ENCODE measurements around the gene DACH1.

DACH1 gene

DNA sequence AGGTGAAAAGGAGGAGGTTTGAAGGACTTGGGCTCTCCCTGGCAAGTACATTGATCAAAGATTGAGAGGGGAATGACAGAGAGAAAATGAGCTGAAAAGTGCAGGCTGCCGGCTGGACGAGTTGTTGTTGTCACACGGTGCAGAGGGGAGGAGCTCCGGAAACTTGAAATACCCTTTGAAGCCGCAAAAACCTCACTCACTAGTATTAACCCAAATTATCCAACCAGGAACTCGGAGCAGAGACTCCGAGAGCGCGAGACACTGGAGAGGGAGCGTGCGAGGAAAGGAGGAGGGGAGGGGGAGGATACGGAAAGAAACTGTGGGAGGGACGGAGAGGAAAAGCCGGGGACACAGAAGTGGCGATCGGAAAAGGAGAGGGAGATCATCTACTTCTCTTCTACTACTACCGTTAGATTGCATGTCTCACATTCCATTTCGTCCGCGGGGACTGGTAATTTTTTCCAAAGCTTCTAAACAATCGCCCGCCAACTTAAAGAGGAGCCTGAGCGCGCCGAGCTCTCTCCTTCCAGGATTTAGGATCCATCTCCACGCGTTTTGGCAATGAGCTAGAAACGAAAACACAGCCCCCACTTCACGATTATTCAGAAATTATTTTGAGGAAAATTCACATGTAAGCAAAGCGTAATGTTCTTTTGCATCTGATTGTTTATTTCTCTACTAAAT is at the start of gene DACH1:
DACH1 (minus strand) TSS at position 74 of the 684 bp plus-strand sequence.
- TF ChIP-seq, protein P1, sequence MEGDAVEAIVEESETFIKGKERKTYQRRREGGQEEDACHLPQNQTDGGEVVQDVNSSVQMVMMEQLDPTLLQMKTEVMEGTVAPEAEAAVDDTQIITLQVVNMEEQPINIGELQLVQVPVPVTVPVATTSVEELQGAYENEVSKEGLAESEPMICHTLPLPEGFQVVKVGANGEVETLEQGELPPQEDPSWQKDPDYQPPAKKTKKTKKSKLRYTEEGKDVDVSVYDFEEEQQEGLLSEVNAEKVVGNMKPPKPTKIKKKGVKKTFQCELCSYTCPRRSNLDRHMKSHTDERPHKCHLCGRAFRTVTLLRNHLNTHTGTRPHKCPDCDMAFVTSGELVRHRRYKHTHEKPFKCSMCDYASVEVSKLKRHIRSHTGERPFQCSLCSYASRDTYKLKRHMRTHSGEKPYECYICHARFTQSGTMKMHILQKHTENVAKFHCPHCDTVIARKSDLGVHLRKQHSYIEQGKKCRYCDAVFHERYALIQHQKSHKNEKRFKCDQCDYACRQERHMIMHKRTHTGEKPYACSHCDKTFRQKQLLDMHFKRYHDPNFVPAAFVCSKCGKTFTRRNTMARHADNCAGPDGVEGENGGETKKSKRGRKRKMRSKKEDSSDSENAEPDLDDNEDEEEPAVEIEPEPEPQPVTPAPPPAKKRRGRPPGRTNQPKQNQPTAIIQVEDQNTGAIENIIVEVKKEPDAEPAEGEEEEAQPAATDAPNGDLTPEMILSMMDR (conservative IDR thresholded peaks at IDR 0.05; ENCODE audit: low read depth, low read length) = no peak
- Histone ChIP-seq H3K4me2 (peak within 1 kb of the TSS; percentile 48), H3K4me3 (IDR thresholded peaks at IDR 0.05; ENCODE audit: insufficient read depth, low read depth, low read length) (no peak within 1 kb of the TSS), H3K27me3 (ENCODE audit: insufficient read depth, low read depth) (no peaks in the 10 kb centered on the region), H4K20me1 (ENCODE audit: insufficient read depth) (no peaks in the 10 kb centered on the region), H2AFZ (ENCODE audit: low read depth) (peak within 1 kb of the TSS; percentile 75; the same call in 1 of the 2 replicates), H3K4me1 (ENCODE audit: low read depth, poor library complexity, severe bottlenecking) (no peaks in the 10 kb centered on the region), H3K36me3 (ENCODE audit: insufficient read depth) (no peaks in the 10 kb centered on the region), H3K79me2 (ENCODE audit: insufficient read depth, low read depth) (no peaks in the 10 kb centered on the region), H3K27ac (no peak within 1 kb of the TSS), H3K9ac (no peak within 1 kb of the TSS; the same call in 1 of the 2 replicates)

DNA sequence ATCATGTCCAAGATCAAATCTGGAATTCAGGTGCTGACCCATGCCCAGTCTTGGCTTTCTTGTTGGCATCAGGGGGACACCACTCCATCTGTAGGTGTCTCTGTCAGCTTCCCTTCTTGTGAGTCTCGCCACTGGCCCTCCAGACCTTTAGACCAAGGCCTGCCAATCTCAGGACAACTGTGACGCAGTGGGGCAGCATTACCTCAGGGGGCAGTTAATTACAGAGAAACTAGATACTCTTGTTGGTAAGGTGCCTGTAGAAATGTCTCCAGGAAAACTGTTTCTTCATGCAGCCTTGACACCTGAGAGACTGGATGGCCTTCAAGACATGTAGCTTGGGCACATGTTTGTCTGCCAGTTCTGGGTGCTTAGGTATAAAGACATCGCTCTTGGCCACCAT is 46.7 kb upstream of the DACH1 start:
- Histone ChIP-seq H3K4me3 (IDR thresholded peaks at IDR 0.05; ENCODE audit: insufficient read depth, low read depth, low read length) (no peak overlapping the region), H3K79me2 (ENCODE audit: insufficient read depth, low read depth) (no peaks in the 10 kb centered on the region), H3K27me3 (ENCODE audit: insufficient read depth, low read depth) (no peaks in the 10 kb centered on the region), H3K4me2 (no peak overlapping the region), H3K9ac (no peak overlapping the region), H3K27ac (no peak overlapping the region), H2AFZ (ENCODE audit: low read depth) (no peak overlapping the region), H3K36me3 (ENCODE audit: insufficient read depth) (no peaks in the 10 kb centered on the region), H4K20me1 (ENCODE audit: insufficient read depth) (no peaks in the 10 kb centered on the region), H3K4me1 (ENCODE audit: low read depth, poor library complexity, severe bottlenecking) (no peaks in the 10 kb centered on the region)
- TF ChIP-seq, protein P1 (conservative IDR thresholded peaks at IDR 0.05; ENCODE audit: low read depth, low read length) = no peak

DNA sequence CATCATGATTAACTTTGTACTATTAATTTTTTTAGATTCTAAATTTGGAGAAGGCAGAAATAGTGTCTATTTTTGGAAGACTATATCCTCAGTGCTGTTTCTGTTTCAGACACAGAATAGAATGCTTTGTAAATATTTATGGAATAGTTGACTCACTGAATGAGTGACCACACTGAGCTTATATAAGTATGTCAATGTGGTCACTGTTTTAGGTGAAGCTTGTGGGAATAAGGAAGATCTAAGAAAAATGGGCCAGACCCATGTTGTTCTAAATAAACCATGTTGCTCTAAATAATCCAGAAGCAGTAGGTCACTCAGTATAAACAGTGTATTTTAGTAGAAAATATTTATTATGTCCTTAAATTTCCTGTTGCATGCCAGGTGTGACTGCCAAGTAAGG is 45.5 kb upstream of the DACH1 start:
- Histone ChIP-seq H3K36me3 (ENCODE audit: insufficient read depth) (no peaks in the 10 kb centered on the region), H3K27me3 (ENCODE audit: insufficient read depth, low read depth) (no peaks in the 10 kb centered on the region), H3K79me2 (ENCODE audit: insufficient read depth, low read depth) (no peaks in the 10 kb centered on the region), H3K4me2 (no peak overlapping the region), H3K4me3 (IDR thresholded peaks at IDR 0.05; ENCODE audit: insufficient read depth, low read depth, low read length) (no peak overlapping the region), H4K20me1 (ENCODE audit: insufficient read depth) (no peaks in the 10 kb centered on the region), H3K4me1 (ENCODE audit: low read depth, poor library complexity, severe bottlenecking) (no peaks in the 10 kb centered on the region), H3K9ac (no peak overlapping the region), H3K27ac (no peak overlapping the region), H2AFZ (ENCODE audit: low read depth) (no peak overlapping the region)
- TF ChIP-seq, protein P1 (conservative IDR thresholded peaks at IDR 0.05; ENCODE audit: low read depth, low read length) = no peak

DNA sequence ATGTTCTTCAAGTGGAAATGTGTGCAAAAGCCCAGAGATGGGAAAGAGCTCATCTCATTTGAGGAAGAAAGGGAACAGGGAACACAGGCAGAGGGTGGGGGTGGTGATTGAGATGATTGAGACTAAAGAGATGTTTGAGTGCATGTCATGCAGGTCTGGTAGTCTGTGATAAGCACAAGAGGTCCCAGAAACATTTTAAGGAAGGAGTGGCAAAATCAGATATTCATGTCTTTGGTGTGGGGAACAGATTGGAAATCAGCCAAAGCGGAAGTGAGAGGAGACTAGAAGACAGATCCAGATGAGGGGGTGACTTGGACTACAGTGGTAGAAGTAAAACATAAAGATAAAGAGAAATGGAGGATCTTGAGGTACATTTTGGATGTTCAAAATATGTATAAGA is 39.4 kb upstream of the DACH1 start:
- H3K9ac ChIP-seq = no peak overlapping the region
- no peak overlapping the region for H3K4me2 ChIP-seq
- H3K36me3 ChIP-seq (ENCODE audit: insufficient read depth) = no peaks in the 10 kb centered on the region
- no peaks in the 10 kb centered on the region for H3K79me2 ChIP-seq (ENCODE audit: insufficient read depth, low read depth)
- TF ChIP-seq, protein P1 (conservative IDR thresholded peaks at IDR 0.05; ENCODE audit: low read depth, low read length) = no peak
- no peaks in the 10 kb centered on the region for H3K4me1 ChIP-seq (ENCODE audit: low read depth, poor library complexity, severe bottlenecking)
- H2AFZ ChIP-seq (ENCODE audit: low read depth) = no peak overlapping the region
- no peaks in the 10 kb centered on the region for H4K20me1 ChIP-seq (ENCODE audit: insufficient read depth)
- no peak overlapping the region for H3K4me3 ChIP-seq (IDR thresholded peaks at IDR 0.05; ENCODE audit: insufficient read depth, low read depth, low read length)
- H3K27ac ChIP-seq = no peak overlapping the region
- H3K27me3 ChIP-seq (ENCODE audit: insufficient read depth, low read depth) = no peaks in the 10 kb centered on the region

Data from KMS-11 (cell line).